B cell (primary cell): ENCODE results near the gene ACAD11.

ENCODE experiments used
- EZH2 ChIP-seq: IDR thresholded peaks from 2 replicates; pipeline ENCODE4 v1.6.1; 2012; ENCODE audit warnings: borderline replicate concordance, low read depth, mild to moderate bottlenecking, moderate library complexity, low read length; ENCODE audit not compliant: insufficient read depth, poor library complexity, severe bottlenecking
- TF ChIP-seq, protein P1 (sequence below): fragments of 200-600 bp; IDR thresholded peaks from one replicate; pipeline ENCODE4 v1.8.0; 2022; ENCODE audit warnings: antibody characterized with exemption, mild to moderate bottlenecking

DNA sequence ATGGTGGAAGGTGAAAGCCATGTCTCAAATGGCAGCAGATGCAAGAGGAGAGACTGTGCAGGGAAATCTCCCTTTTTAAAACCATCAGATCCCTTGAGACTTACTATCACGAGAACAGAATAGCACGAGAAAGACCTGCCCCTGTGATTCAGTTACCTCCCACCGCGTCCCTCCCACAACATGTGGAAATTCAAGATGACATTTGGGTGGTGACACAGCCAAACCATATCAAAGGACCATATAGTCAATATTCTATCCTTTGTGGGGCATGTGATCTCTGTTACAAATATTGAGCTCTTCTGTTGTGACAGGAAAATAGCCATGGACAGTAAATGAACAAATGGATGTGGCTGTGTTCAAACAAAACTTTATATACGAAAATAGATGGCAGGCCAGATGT is 139.7 kb downstream of the ACAD11 start:
- TF ChIP-seq, protein P1, sequence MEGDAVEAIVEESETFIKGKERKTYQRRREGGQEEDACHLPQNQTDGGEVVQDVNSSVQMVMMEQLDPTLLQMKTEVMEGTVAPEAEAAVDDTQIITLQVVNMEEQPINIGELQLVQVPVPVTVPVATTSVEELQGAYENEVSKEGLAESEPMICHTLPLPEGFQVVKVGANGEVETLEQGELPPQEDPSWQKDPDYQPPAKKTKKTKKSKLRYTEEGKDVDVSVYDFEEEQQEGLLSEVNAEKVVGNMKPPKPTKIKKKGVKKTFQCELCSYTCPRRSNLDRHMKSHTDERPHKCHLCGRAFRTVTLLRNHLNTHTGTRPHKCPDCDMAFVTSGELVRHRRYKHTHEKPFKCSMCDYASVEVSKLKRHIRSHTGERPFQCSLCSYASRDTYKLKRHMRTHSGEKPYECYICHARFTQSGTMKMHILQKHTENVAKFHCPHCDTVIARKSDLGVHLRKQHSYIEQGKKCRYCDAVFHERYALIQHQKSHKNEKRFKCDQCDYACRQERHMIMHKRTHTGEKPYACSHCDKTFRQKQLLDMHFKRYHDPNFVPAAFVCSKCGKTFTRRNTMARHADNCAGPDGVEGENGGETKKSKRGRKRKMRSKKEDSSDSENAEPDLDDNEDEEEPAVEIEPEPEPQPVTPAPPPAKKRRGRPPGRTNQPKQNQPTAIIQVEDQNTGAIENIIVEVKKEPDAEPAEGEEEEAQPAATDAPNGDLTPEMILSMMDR = no peak
- no peak for TF ChIP-seq EZH2
